ENCODE data around the gene EIF2B2. TPM values are rescaled to one million over a fixed set of nuclear protein-coding genes. Genes with fewer than 3 reads are reported as not detected.
A peak's percentile ranks its signal among the peaks of the same experiment; 100 is the strongest.

EIF2B2 gene
- total RNA-seq, 1 donor from 2014 or later: 31.8 TPM

DNA sequence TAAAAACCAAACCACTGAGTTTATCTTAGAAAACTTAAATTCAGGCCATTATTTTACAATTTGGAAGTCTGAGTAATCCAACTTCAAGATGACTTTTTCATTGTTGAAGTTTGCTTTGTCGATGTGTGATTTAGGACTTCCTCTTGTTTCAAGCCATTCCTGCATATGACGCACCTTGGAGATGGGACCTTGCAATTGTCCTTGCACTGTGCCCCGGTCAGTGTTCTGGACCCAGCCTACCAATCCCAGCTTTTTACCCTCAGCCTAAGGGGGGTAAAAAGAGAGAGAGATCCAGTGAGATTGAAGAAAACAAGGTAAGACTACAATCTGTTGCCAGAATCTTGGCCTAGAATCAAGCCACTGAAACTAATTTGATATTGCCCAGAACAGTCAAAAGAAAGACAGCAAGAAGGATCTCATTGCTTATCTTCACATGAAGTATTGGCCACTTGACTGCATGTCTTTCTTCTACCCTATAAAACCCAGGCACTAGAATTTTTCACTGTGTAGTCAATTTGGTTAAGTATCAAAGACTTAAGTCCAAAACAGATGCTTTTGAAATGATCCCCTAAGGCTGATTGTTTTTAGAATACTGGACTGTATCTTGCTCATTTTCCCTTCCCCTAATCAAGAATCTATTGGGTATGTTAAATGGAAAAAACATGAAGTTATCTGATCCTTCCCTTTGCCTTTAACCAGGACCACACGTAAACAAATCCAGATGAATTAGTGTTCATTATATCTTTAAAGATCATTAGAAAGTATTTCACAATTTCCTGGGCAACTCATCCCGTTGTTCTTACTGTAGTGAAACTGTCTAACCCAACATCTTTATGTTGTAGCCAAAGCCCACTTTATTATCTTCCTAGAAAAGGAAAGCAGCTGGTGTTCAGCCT lies 50.9 kb downstream of the EIF2B2 start:
- no peak overlapping the region for H3K4me3 Mint-ChIP-seq (ENCODE audit: unreplicated experiment)
- TF ChIP-seq CTCF (IDR thresholded peaks at IDR 0.05; ENCODE audit: unreplicated experiment): no peak
- H3K27me3 Mint-ChIP-seq (ENCODE audit: unreplicated experiment): peaks cover 3% of the 10 kb centered on the region
- peak overlapping the region; percentile 16 for H3K27ac Mint-ChIP-seq (ENCODE audit: unreplicated experiment)
- DNase-seq (ENCODE audit: low spot score): no peak
- H3K9me3 Mint-ChIP-seq (ENCODE audit: unreplicated experiment): no peaks in the 10 kb centered on the region
- H3K4me1 Mint-ChIP-seq (ENCODE audit: unreplicated experiment): peaks cover 5% of the 10 kb centered on the region
- no peaks in the 10 kb centered on the region for H3K36me3 Mint-ChIP-seq (ENCODE audit: low read depth, unreplicated experiment)

DNA sequence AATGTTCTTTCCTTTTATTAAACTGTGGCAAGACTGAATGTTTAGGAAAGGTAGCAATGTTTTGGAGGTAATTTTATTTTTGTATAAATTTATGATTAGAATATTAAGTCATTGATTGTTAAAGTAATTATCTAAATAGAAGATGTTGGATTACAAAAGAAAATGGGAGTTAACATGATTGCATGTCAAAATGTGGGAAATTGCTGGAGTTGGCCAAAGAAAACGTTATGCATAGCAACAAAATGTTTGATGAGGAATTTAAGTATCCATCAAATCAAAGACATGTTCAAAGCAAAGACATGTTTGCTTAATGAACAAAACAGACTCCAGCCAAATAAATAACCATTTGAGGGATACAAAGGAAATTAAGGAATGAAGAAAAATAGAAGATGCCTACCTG lies 51.7 kb downstream of the EIF2B2 start:
- DNase-seq (ENCODE audit: low spot score): no peak
- Mint-ChIP-seq H3K27me3 (ENCODE audit: unreplicated experiment) (peaks cover 3% of the 10 kb centered on the region), H3K4me3 (ENCODE audit: unreplicated experiment) (no peak overlapping the region), H3K27ac (ENCODE audit: unreplicated experiment) (no peak overlapping the region), H3K9me3 (ENCODE audit: unreplicated experiment) (no peaks in the 10 kb centered on the region), H3K4me1 (ENCODE audit: unreplicated experiment) (peaks cover 5% of the 10 kb centered on the region), H3K36me3 (ENCODE audit: low read depth, unreplicated experiment) (no peaks in the 10 kb centered on the region)
- no peak for TF ChIP-seq CTCF (IDR thresholded peaks at IDR 0.05; ENCODE audit: unreplicated experiment)

- TF ChIP-seq CTCF (IDR thresholded peaks at IDR 0.05; ENCODE audit: unreplicated experiment): no peak
- Mint-ChIP-seq H3K27me3 (ENCODE audit: unreplicated experiment) (no peaks in the 10 kb centered on the region), H3K4me1 (ENCODE audit: unreplicated experiment) (peaks cover 10% of the 10 kb centered on the region), H3K27ac (ENCODE audit: unreplicated experiment) (no peak overlapping the region), H3K4me3 (ENCODE audit: unreplicated experiment) (no peak overlapping the region), H3K36me3 (ENCODE audit: low read depth, unreplicated experiment) (no peaks in the 10 kb centered on the region), H3K9me3 (ENCODE audit: unreplicated experiment) (no peaks in the 10 kb centered on the region)
- no peak for DNase-seq (ENCODE audit: low spot score)
Observed at GRCh38 chr14:75059642-75060041, 56.9 kb downstream of the EIF2B2 start.

DNA sequence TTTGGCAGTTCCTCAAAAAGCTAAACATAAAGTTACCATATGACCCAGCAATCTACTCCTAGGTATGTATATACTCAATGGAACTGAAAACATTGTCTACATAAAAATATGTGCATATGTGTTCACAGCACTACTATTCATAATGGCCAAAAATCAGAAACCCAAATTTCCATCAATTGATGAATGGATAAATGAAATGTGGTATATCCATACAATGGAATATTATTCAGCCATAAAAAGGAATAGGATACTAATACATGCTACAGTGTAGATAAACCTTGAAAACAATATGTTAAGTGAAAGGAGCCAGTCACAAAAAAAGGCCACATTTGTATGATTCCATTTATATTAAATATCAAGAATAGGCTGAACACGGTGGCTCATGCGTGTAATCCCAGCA lies 57.7 kb downstream of the EIF2B2 start:
- H3K27ac Mint-ChIP-seq (ENCODE audit: unreplicated experiment): no peak overlapping the region
- TF ChIP-seq CTCF (IDR thresholded peaks at IDR 0.05; ENCODE audit: unreplicated experiment): no peak

More for the DNA sequence above, 57.7 kb downstream of the EIF2B2 start:
- Mint-ChIP-seq H3K9me3 (ENCODE audit: unreplicated experiment) (no peaks in the 10 kb centered on the region), H3K4me3 (ENCODE audit: unreplicated experiment) (no peak overlapping the region), H3K27me3 (ENCODE audit: unreplicated experiment) (no peaks in the 10 kb centered on the region), H3K36me3 (ENCODE audit: low read depth, unreplicated experiment) (no peaks in the 10 kb centered on the region), H3K4me1 (ENCODE audit: unreplicated experiment) (peaks cover 10% of the 10 kb centered on the region)
- no peak for DNase-seq (ENCODE audit: low spot score)

Other genes starting within 250 kb of the EIF2B2 start
- 74.9 TPM for gene YLPM1, start 239.6 kb upstream of the EIF2B2 start, total RNA-seq (ENCODE audit: unreplicated experiment)
- gene PROX2, start 126.8 kb upstream of the EIF2B2 start, total RNA-seq (ENCODE audit: unreplicated experiment): 0.08 TPM
- gene DLST, start 121.0 kb upstream of the EIF2B2 start, total RNA-seq (ENCODE audit: unreplicated experiment): 125 TPM
- 2.3 TPM for gene RPS6KL1, start 79.7 kb upstream of the EIF2B2 start, total RNA-seq (ENCODE audit: unreplicated experiment)
- gene PGF, start 47.3 kb upstream of the EIF2B2 start, total RNA-seq (ENCODE audit: unreplicated experiment): 6.5 TPM
- 17.2 TPM for gene MLH3, start 48.5 kb downstream of the EIF2B2 start, total RNA-seq (ENCODE audit: unreplicated experiment)
- gene ACYP1, start 61.1 kb downstream of the EIF2B2 start, total RNA-seq (ENCODE audit: unreplicated experiment): 5.8 TPM
- 1.6 TPM for gene ZC2HC1C, start 66.7 kb downstream of the EIF2B2 start, total RNA-seq (ENCODE audit: unreplicated experiment)
- 74.3 TPM for gene NEK9, start 124.1 kb downstream of the EIF2B2 start, total RNA-seq (ENCODE audit: unreplicated experiment)
- 312 TPM for gene TMED10, start 173.7 kb downstream of the EIF2B2 start, total RNA-seq (ENCODE audit: unreplicated experiment)

All from endothelial cell (in vitro differentiated cells).